Liver (tissue), 9 donors: Measurements from ENCODE around the gene ZNF821. TPM values are rescaled to one million over a fixed set of nuclear protein-coding genes. Genes with fewer than 3 reads are reported as not detected.

ENCODE experiments used
- DNase-seq: peaks from one replicate; pipeline ENCODE4 v3.0.0-alpha.2; 2017; ENCODE audit warnings: low spot score
- H3K27ac ChIP-seq, 2 donors: one replicate each; pipeline ENCODE4 v1.7.0; 2013; ENCODE audit warnings: inconsistent platforms in 2 of 2, low read length in 2 of 2, control low read depth in 1 of 2, low read depth in 1 of 2, mild to moderate bottlenecking in 1 of 2
- H3K27me3 ChIP-seq, 4 donors: one replicate each; pipeline versions ENCODE4 v1.6.1 to v1.7.0; 2013; ENCODE audit warnings: low read length in 3 of 4, inconsistent platforms in 1 of 4, mild to moderate bottlenecking in 1 of 4, moderate library complexity in 1 of 4; ENCODE audit not compliant: control insufficient read depth in 4 of 4, insufficient read depth in 4 of 4
- H3K36me3 ChIP-seq, 4 donors: one replicate each; pipeline versions ENCODE4 v1.6.1 to v1.7.0; 2013; ENCODE audit warnings: low read length in 3 of 4, mild to moderate bottlenecking in 3 of 4, low read depth in 1 of 4, moderate library complexity in 1 of 4; ENCODE audit not compliant: control insufficient read depth in 4 of 4, insufficient read depth in 3 of 4
- H3K4me1 ChIP-seq, 4 donors: one replicate each; pipeline versions ENCODE4 v1.6.1 to v1.7.0; 2013; ENCODE audit warnings: low read length in 3 of 4, mild to moderate bottlenecking in 3 of 4, moderate library complexity in 1 of 4; ENCODE audit not compliant: control insufficient read depth in 4 of 4, insufficient read depth in 4 of 4
- H3K4me3 ChIP-seq, 3 donors: one replicate each; pipeline versions ENCODE4 v1.6.1 to v1.7.0; 2013; ENCODE audit warnings: low read length in 3 of 3, control low read depth in 1 of 3, low read depth in 1 of 3, mild to moderate bottlenecking in 1 of 3
- H3K9ac ChIP-seq, 2 donors: one replicate each; pipeline ENCODE4 v1.7.0; 2013; ENCODE audit warnings: low read length in 2 of 2, mild to moderate bottlenecking in 2 of 2, moderate library complexity in 2 of 2, control low read depth in 1 of 2, low read depth in 1 of 2
- H3K9me3 ChIP-seq, 4 donors: one replicate each; pipeline versions ENCODE4 v1.6.1 to v1.7.0; 2013; ENCODE audit warnings: low read length in 3 of 4; ENCODE audit not compliant: control insufficient read depth in 4 of 4
- ATF3 ChIP-seq: IDR thresholded peaks from 2 replicates; pipeline ENCODE4 v1.6.1; 2016; ENCODE audit warnings: antibody characterized with exemption
- CTCF ChIP-seq: fragments of 150-350 bp; IDR thresholded peaks from 2 replicates; pipeline ENCODE4 v1.5.1; 2017; ENCODE audit warnings: improper control_type of control experiment, low read depth, low read length; ENCODE audit not compliant: missing input control
- EGR1 ChIP-seq, 2 donors: IDR thresholded peaks; 2 replicates each; pipeline ENCODE4 v1.6.1; 2016 to 2018; ENCODE audit warnings: antibody characterized with exemption in 2 of 2, low read depth in 2 of 2
- FOXA1 ChIP-seq: IDR thresholded peaks from 2 replicates; pipeline ENCODE4 v1.6.1; 2016; ENCODE audit warnings: antibody characterized with exemption
- FOXA2 ChIP-seq: IDR thresholded peaks from 2 replicates; pipeline ENCODE4 v1.6.1; 2016; ENCODE audit warnings: antibody characterized with exemption
- GABPA ChIP-seq, 2 donors: IDR thresholded peaks in 1 of 2; conservative IDR thresholded peaks in 1 of 2; 2 replicates each; pipeline ENCODE4 v1.6.1; 2016; ENCODE audit warnings: antibody characterized with exemption in 2 of 2, mild to moderate bottlenecking in 1 of 2, moderate library complexity in 1 of 2
- HNF4A ChIP-seq, 2 donors: conservative IDR thresholded peaks; 2 replicates each; pipeline ENCODE4 v1.6.1; 2016; ENCODE audit warnings: antibody characterized with exemption in 2 of 2, mild to moderate bottlenecking in 2 of 2
- HNF4G ChIP-seq: IDR thresholded peaks from 2 replicates; pipeline ENCODE4 v1.6.1; 2016; ENCODE audit warnings: antibody characterized with exemption
- JUND ChIP-seq, 2 donors: IDR thresholded peaks; 2 replicates each; pipeline ENCODE4 v1.6.1; 2016; ENCODE audit warnings: antibody characterized with exemption in 2 of 2
- NR2F2 ChIP-seq: IDR thresholded peaks from 2 replicates; pipeline ENCODE4 v1.6.1; 2016; ENCODE audit warnings: antibody characterized with exemption
- RAD21 ChIP-seq, 2 donors: IDR thresholded peaks; 2 replicates each; pipeline ENCODE4 v1.6.1; 2016; ENCODE audit warnings: antibody characterized with exemption in 2 of 2, mild to moderate bottlenecking in 2 of 2
- REST ChIP-seq: IDR thresholded peaks from 2 replicates; pipeline ENCODE4 v1.6.1; 2016; ENCODE audit warnings: antibody characterized with exemption, mild to moderate bottlenecking
- RXRA ChIP-seq, 2 donors: IDR thresholded peaks; 2 replicates each; pipeline ENCODE4 v1.6.1; 2017 to 2018; ENCODE audit warnings: antibody characterized with exemption in 2 of 2, mild to moderate bottlenecking in 1 of 2
- TAF1 ChIP-seq: conservative IDR thresholded peaks from 2 replicates; pipeline ENCODE4 v1.6.1; 2016; ENCODE audit warnings: antibody characterized with exemption, mild to moderate bottlenecking
- YY1 ChIP-seq: IDR thresholded peaks from 2 replicates; pipeline ENCODE4 v1.6.1; 2016; ENCODE audit warnings: antibody characterized with exemption, mild to moderate bottlenecking
- WGBS: extraction: QIAGEN DNeasy Blood & Tissue Kit; methylation state at CpG from one replicate; pipeline ENCODE4 v1.1.7; 2013; 5-methylcytosine and 5-hydroxymethylcytosine counted together
- polyA plus RNA-seq, 2 donors: library from polyadenylated mRNA; stranded (reverse) in 1 of 2; unstranded in 1 of 2; fragments of 200-250 nt in 1 of 2; fragments of >200 nt in 1 of 2; fragmentation: Nextera tagmentation in 1 of 2; extraction: Ambion mirVana in 1 of 2; gene quantifications; one replicate each; pipeline versions ENCODE4 v1.2.1 to v1.2.3, GENCODE V29; 2013 to 2015
- total RNA-seq, 2 donors: library from RNA; depleted of rRNA; stranded (reverse); fragments of >200 nt; gene quantifications; one replicate each; pipeline ENCODE4 v1.2.3, GENCODE V29; 2014
- TF ChIP-seq, protein P1 (sequence below): IDR thresholded peaks from 2 replicates; pipeline ENCODE4 v1.6.1; 2016; ENCODE audit warnings: antibody characterized with exemption
- TF ChIP-seq, protein P2 (sequence below): IDR thresholded peaks from 2 replicates; pipeline ENCODE4 v1.6.1; 2016; ENCODE audit warnings: antibody characterized with exemption
- donor health status: healthy.
- donor health status: healthy.
- donor health status: healthy.
- donor health status: healthy.
- donor health status: healthy.

Gene ZNF821
- total and polyA plus RNA-seq, 4 donors: 1.0 to 3.0 (median 2.0) TPM

DNA sequence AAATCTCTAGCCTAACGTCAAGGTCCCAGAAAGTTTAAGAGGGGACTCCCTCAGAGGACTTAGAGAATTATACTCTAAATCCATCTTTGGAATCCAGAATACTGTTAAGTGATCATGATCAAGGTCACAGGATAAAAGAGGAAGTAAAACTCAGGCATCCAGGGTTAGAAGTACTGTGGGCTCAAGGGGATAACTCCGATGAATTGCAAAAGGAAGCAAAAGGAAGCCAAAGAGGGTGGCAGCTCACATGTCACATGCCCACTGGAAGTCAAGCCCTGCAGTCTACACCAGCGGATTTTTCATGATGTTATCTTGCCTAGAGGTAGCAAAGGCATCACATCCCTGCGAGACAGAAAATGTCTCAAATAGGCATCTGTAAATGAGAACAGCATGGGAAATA, 3.8 kb downstream of the ZNF821 start:
- no peaks in the 10 kb centered on the region for H3K27me3 ChIP-seq
- H3K27ac ChIP-seq: no peak overlapping the region
- peaks cover 0 to 4% (median 3%) of the 10 kb centered on the region in 4 donors for H3K36me3 ChIP-seq
- peaks cover 4 to 29% (median 17%) of the 10 kb centered on the region in 4 donors for H3K4me1 ChIP-seq
- H3K9ac ChIP-seq: no peak overlapping the region
- 88% methylated on average over 4 of the region's 4 CpGs for WGBS
- no peak overlapping the region for H3K4me3 ChIP-seq
- no peaks in the 10 kb centered on the region for H3K9me3 ChIP-seq
- TF ChIP-seq CTCF (no peak), HNF4G (no peak), REST (no peak), HNF4A (conservative IDR thresholded peaks at IDR 0.05) (no peak), ATF3 (no peak), YY1 (no peak), EGR1 (IDR thresholded peaks at IDR 0.05; ENCODE audit: low read depth in 2 of 2) (no peak), TAF1 (no peak), NR2F2 (no peak), FOXA1 (no peak), FOXA2 (no peak), RXRA (IDR thresholded peaks at IDR 0.05) (no peak), GABPA (IDR thresholded peaks at IDR 0.05 in 1 of 2, conservative IDR thresholded peaks at IDR 0.05 in 1 of 2) (no peak), JUND (IDR thresholded peaks at IDR 0.05) (no peak), RAD21 (IDR thresholded peaks at IDR 0.05) (no peak)
- TF ChIP-seq, protein P1, sequence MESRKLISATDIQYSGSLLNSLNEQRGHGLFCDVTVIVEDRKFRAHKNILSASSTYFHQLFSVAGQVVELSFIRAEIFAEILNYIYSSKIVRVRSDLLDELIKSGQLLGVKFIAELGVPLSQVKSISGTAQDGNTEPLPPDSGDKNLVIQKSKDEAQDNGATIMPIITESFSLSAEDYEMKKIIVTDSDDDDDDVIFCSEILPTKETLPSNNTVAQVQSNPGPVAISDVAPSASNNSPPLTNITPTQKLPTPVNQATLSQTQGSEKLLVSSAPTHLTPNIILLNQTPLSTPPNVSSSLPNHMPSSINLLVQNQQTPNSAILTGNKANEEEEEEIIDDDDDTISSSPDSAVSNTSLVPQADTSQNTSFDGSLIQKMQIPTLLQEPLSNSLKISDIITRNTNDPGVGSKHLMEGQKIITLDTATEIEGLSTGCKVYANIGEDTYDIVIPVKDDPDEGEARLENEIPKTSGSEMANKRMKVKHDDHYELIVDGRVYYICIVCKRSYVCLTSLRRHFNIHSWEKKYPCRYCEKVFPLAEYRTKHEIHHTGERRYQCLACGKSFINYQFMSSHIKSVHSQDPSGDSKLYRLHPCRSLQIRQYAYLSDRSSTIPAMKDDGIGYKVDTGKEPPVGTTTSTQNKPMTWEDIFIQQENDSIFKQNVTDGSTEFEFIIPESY: no peak
- TF ChIP-seq, protein P2, sequence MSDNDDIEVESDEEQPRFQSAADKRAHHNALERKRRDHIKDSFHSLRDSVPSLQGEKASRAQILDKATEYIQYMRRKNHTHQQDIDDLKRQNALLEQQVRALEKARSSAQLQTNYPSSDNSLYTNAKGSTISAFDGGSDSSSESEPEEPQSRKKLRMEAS: no peak
- DNase-seq: no peak
